Measurements from ENCODE around the gene AFTPH.

The AFTPH gene

GRCh38 chr2:64498438-64498837 is 25.7 kb upstream of the AFTPH start:
- TF ChIP-seq, protein P1, sequence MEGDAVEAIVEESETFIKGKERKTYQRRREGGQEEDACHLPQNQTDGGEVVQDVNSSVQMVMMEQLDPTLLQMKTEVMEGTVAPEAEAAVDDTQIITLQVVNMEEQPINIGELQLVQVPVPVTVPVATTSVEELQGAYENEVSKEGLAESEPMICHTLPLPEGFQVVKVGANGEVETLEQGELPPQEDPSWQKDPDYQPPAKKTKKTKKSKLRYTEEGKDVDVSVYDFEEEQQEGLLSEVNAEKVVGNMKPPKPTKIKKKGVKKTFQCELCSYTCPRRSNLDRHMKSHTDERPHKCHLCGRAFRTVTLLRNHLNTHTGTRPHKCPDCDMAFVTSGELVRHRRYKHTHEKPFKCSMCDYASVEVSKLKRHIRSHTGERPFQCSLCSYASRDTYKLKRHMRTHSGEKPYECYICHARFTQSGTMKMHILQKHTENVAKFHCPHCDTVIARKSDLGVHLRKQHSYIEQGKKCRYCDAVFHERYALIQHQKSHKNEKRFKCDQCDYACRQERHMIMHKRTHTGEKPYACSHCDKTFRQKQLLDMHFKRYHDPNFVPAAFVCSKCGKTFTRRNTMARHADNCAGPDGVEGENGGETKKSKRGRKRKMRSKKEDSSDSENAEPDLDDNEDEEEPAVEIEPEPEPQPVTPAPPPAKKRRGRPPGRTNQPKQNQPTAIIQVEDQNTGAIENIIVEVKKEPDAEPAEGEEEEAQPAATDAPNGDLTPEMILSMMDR (conservative IDR thresholded peaks at IDR 0.05; ENCODE audit: low read length): no peak
- no peak overlapping the region for H3K4me3 ChIP-seq (ENCODE audit: low read length)
- no peak for DNase-seq (ENCODE audit: low read depth)

DNA sequence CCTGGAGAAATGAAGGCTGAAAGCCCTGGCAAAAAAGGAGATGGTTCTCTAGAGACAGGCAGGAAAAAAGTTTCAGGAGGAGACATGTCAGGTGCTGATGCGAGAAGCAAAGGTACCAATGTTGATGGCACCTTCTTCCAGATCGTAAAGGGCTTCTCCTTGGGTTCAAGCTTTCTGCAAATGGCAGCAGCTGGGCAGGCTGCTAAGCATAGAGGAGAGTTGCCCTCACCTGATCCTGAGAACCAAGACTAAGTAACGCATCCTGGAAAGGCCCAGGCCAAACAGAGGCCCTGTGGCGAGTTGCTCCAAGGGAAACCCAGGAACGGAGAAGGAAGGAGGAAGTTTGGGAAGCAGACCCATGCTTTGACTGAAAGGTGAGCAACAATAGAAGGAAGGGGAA is 23.6 kb upstream of the AFTPH start:
- no peak overlapping the region for H3K4me3 ChIP-seq (ENCODE audit: low read length)
- TF ChIP-seq, protein P1 (conservative IDR thresholded peaks at IDR 0.05; ENCODE audit: low read length): no peak
- no peak for DNase-seq (ENCODE audit: low read depth)

DNA sequence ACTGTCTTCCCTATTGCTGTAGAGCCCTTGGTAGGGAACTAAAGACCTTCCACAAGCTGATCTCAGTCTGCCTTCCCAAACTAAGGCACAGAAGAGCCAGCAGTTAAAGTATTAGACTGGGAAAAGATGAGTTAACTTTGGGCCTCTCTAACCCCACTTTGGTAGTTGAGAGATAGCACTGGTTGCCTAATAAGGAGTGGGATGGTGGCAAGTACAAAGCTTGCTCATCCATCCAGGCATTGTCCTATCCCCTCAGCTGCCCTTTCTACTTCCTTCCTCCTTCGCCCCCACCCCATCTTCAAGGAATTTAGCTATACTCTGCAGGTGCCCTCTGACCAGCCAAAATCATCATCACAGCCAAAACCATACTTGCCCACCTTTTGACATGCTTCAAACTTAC is 22.2 kb upstream of the AFTPH start:
- TF ChIP-seq, protein P1 (conservative IDR thresholded peaks at IDR 0.05; ENCODE audit: low read length): no peak
- DNase-seq (ENCODE audit: low read depth): no peak
- H3K4me3 ChIP-seq (ENCODE audit: low read length): no peak overlapping the region

- no peak for DNase-seq (ENCODE audit: low read depth)
- no peak overlapping the region for H3K4me3 ChIP-seq (ENCODE audit: low read length)
- TF ChIP-seq, protein P1 (conservative IDR thresholded peaks at IDR 0.05; ENCODE audit: low read length): no peak
Observed at GRCh38 chr2:64502860-64503259, 21.3 kb upstream of the AFTPH start.

GRCh38 chr2:64504774-64505720 is 19.1 kb upstream of the AFTPH start:
- H3K4me3 ChIP-seq (ENCODE audit: low read length): no peak overlapping the region
- no peak for DNase-seq (ENCODE audit: low read depth)
- TF ChIP-seq, protein P1 (conservative IDR thresholded peaks at IDR 0.05; ENCODE audit: low read length): no peak

GRCh38 chr2:64506686-64507085 is 17.4 kb upstream of the AFTPH start:
- TF ChIP-seq, protein P1 (conservative IDR thresholded peaks at IDR 0.05; ENCODE audit: low read length): no peak
- H3K4me3 ChIP-seq (ENCODE audit: low read length): no peak overlapping the region
- no peak for DNase-seq (ENCODE audit: low read depth)

DNA sequence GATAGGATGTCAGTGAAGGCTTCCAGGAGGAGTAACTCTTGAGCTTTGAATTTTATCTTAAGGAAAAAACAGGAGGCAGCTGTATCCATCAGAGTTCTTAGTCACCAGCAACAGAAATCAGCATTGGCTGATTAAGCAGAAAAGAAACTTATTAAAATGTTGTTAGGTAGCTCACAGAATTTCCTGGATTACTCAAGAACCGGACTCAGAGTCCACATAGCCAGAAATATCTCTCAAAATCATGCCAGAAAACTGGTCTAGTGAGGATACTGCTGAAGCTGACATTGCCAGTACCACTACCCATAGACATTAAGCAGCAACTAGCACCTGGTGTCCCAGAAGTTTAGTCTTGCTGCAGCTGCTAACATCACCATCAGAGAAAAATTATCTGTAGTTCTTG is 10.1 kb upstream of the AFTPH start:
- no peak for DNase-seq (ENCODE audit: low read depth)
- TF ChIP-seq, protein P1 (conservative IDR thresholded peaks at IDR 0.05; ENCODE audit: low read length): no peak
- H3K4me3 ChIP-seq (ENCODE audit: low read length): no peak overlapping the region

All from AG10803 (cell line).